NCI-H446 treated with DMSO at 0.1 percent for 48 hours (cell line): Measurements from ENCODE around the gene OGT.
"Not testable (repeated sequence)": the region's sequence is repeated elsewhere in the genome, so short reads cannot be mapped to it uniquely, and the experiment has no call there.

Experiments used
- DNase-seq: peaks from one replicate; lab custom pipeline; 2025; lab: John Stamatoyannopoulos, UW

Gene OGT

GRCh38 chrX:71532753-71533425 is at the start of gene OGT:
OGT (plus strand) TSS chrX:71533104; CDS start chrX:71533300, 196 bp downstream.
- DNase-seq = peak; percentile 93

- no peak for DNase-seq
These were observed 45.1 kb upstream of the OGT start for GRCh38 chrX:71487814-71488213.

GRCh38 chrX:71489540-71489939 is 43.4 kb upstream of the OGT start:
- DNase-seq = no peak

GRCh38 chrX:71492231-71493065 is 40.5 kb upstream of the OGT start:
- DNase-seq = no peak

- DNase-seq = no peak
These were observed 39.7 kb upstream of the OGT start for GRCh38 chrX:71493111-71493613.

GRCh38 chrX:71495979-71496378 is 36.9 kb upstream of the OGT start:
- not testable (repeated sequence) for DNase-seq

GRCh38 chrX:71496476-71496875 is 36.4 kb upstream of the OGT start:
- no peak for DNase-seq

GRCh38 chrX:71502080-71502479 is 30.8 kb upstream of the OGT start:
- not testable (repeated sequence) for DNase-seq

GRCh38 chrX:71504346-71504745 is 28.6 kb upstream of the OGT start:
- DNase-seq = no peak

- no peak for DNase-seq
These were observed 23.6 kb upstream of the OGT start for GRCh38 chrX:71509289-71509688.

GRCh38 chrX:71510161-71510560 is 22.7 kb upstream of the OGT start:
- no peak for DNase-seq

GRCh38 chrX:71513731-71514130 is 19.2 kb upstream of the OGT start:
- not testable (repeated sequence) for DNase-seq

- DNase-seq = no peak
These were observed 18.4 kb upstream of the OGT start for GRCh38 chrX:71514367-71515037.

- DNase-seq = no peak
These were observed 17.9 kb upstream of the OGT start for GRCh38 chrX:71515038-71515396.

- no peak for DNase-seq
These were observed 7.6 kb upstream of the OGT start for GRCh38 chrX:71525316-71525715.

GRCh38 chrX:71532078-71532752 is 689 bp upstream of the OGT start:
- DNase-seq = no peak

- no peak for DNase-seq
These were observed 579 bp downstream of the OGT start for GRCh38 chrX:71533516-71533850.

GRCh38 chrX:71533851-71534561 is 1.1 kb downstream of the OGT start:
- peak; percentile 22 for DNase-seq

- no peak for DNase-seq
These were observed 2.1 kb downstream of the OGT start for GRCh38 chrX:71534773-71535544.

GRCh38 chrX:71536285-71536684 is 3.4 kb downstream of the OGT start:
- DNase-seq = no peak

GRCh38 chrX:71537743-71538142 is 4.8 kb downstream of the OGT start:
- no peak for DNase-seq
